ENCODE measurements around the gene CXCL17.
A peak's percentile ranks its signal among the peaks of the same experiment; 100 is the strongest.

CXCL17 gene

DNA sequence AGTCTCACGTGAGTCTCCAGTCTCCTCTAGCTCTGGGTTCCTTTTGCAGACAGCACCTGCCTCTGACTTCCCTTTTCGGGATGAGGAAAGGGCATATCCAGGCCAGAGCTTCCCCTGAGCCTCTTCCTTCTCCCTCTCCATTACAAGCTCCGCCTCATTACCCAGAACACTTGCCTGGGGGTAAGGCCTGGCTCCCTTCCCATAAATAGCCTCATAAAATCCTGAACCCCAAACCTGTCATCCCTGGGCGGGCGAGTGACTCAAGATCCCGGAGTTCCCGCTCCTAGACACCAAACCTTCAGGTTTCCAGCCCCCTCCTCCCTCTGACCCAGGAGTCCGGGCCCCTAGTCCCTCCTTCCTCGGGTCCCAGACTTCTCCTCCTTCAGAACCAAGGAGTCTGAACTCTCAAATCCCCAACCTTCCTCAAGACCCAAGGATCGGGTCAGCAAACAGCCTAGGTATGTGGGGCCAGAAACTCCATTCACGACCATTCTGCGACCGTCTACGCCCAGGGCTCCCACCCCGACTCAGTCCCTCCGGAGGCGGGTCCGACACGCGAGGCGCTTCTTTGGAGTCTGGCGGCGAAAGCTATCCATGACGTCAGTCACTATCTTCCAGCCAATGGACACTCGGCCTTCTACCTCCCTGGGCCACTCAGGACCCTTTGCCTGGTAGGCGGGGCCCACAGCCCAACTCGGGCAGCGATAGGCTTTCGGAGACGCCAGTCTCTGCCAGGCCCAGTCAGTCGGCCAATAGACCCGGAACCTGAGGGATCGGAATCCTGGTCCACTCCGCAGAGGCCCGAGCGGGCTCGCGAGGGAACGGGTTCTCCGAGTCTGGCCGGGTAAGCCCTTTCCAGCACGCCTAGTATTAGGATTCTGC is 46.1 kb downstream of the CXCL17 start:
- TF ChIP-seq, protein P1, sequence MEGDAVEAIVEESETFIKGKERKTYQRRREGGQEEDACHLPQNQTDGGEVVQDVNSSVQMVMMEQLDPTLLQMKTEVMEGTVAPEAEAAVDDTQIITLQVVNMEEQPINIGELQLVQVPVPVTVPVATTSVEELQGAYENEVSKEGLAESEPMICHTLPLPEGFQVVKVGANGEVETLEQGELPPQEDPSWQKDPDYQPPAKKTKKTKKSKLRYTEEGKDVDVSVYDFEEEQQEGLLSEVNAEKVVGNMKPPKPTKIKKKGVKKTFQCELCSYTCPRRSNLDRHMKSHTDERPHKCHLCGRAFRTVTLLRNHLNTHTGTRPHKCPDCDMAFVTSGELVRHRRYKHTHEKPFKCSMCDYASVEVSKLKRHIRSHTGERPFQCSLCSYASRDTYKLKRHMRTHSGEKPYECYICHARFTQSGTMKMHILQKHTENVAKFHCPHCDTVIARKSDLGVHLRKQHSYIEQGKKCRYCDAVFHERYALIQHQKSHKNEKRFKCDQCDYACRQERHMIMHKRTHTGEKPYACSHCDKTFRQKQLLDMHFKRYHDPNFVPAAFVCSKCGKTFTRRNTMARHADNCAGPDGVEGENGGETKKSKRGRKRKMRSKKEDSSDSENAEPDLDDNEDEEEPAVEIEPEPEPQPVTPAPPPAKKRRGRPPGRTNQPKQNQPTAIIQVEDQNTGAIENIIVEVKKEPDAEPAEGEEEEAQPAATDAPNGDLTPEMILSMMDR (conservative IDR thresholded peaks at IDR 0.05; ENCODE audit: control insufficient read depth, insufficient read depth, low read depth, low read length): no peak
- DNase-seq (ENCODE audit: low read depth): peak; percentile 98

DNA sequence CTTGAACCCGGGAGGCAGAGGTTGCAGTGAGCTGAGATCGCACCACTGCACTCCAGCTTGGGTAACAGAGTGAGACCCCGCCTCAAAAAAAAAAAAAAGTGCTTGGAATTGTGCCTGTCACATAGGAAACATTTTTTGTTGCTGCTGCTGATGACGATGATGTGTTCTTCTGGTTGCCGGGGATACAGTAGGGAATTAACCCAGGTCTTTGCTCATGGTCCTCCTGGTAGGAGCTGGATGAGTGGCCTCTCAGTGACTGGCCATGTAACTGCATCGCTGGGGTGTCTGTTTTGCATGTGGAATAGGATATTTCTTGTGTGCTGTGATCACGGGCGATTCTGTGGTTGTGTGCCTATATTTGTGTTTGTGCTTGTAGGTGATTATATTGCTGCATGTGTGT is 48.0 kb downstream of the CXCL17 start:
- TF ChIP-seq, protein P1 (conservative IDR thresholded peaks at IDR 0.05; ENCODE audit: control insufficient read depth, insufficient read depth, low read depth, low read length): no peak
- H3K4me3 ChIP-seq (ENCODE audit: control insufficient read depth, low read depth, low read length): no peak overlapping the region
- no peak for DNase-seq (ENCODE audit: low read depth)

More for the DNA sequence above, 46.1 kb downstream of the CXCL17 start:
- H3K4me3 ChIP-seq (ENCODE audit: control insufficient read depth, low read depth, low read length): peak overlapping the region; percentile 79

DNA sequence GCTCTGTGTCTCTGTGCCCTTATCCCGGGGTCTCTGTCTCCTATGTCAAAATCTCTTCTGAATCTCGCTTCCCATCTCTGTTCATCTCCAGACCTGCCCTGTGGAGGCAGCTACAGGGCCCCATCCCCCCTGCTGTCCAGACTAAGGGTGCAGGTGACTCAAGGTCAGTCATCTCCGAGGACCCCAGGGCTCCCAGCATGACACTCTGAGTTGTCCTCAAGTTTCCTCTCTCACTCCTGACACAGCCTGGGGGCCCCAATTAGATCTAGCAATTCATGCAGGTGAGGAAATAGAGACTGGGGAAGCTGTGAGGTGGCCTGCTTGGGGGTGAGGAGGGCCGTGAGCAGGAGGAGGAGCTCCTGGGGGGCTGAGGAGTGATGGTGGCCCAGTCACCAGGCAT is 50.6 kb downstream of the CXCL17 start:
- H3K4me3 ChIP-seq (ENCODE audit: control insufficient read depth, low read depth, low read length): no peak overlapping the region
- no peak for DNase-seq (ENCODE audit: low read depth)
- TF ChIP-seq, protein P1 (conservative IDR thresholded peaks at IDR 0.05; ENCODE audit: control insufficient read depth, insufficient read depth, low read depth, low read length): no peak

DNA sequence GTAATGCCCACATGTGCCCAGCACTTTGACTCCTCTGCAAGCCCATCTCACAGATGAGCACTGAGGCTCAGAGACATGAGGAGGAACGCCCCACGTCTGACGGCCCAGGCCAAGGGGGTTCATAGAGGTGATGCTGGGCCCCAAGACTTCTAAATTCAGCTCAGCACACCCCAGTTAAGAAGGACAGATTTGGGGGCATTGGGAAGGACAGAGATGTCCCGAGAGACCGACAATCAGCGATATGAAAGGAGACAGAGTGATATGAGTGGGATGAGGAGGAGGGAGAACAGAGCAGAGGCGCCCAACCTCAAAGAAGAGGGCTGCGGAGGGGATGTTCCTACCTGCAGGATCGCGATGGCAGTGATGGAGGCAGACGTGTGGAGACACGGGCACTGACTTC is 52.8 kb downstream of the CXCL17 start, which contains the start of gene CNFN:
Gene CNFN (minus strand): TSS at position 399 of the 400 bp plus-strand sequence. CDS start 1,260 bp downstream, outside the sequence.
- TF ChIP-seq, protein P1 (conservative IDR thresholded peaks at IDR 0.05; ENCODE audit: control insufficient read depth, insufficient read depth, low read depth, low read length): no peak
- no peak for DNase-seq (ENCODE audit: low read depth)
- no peak within 1 kb of the TSS for H3K4me3 ChIP-seq (ENCODE audit: control insufficient read depth, low read depth, low read length)

DNA sequence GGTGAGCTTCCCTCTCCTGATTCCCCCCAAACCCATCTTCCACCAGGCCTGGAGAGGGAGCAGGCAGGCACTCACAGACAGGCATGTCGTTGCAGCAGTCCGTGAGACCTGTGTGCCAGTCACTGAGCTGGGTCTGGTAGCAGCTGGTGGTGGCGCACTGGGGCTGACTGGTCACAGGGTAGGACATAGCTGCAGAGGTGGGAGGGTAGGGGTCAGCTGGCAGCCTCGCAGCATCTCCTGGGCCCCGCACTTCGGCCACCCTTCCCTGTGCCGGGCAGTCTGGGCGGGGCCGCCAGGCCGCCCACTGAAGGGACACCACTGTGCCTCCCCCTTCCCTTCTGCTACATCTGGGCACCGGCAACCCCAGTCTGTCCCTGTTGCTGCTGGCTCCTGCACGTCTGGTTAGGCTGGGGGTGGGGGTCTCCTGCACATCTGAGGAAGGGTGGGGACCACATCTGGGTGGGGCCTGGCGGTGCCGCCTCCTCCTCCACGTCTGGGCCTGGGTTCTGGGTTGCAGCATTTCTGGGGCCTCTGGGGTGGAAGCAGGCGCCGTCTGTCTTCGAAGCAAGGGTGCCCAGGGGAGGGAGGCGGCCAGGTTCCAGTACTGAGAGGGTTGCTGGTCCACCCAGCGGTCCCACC is 53.8 kb downstream of the CXCL17 start:
- H3K4me3 ChIP-seq (ENCODE audit: control insufficient read depth, low read depth, low read length): no peak overlapping the region
- DNase-seq (ENCODE audit: low read depth): no peak
- TF ChIP-seq, protein P1 (conservative IDR thresholded peaks at IDR 0.05; ENCODE audit: control insufficient read depth, insufficient read depth, low read depth, low read length): no peak

DNA sequence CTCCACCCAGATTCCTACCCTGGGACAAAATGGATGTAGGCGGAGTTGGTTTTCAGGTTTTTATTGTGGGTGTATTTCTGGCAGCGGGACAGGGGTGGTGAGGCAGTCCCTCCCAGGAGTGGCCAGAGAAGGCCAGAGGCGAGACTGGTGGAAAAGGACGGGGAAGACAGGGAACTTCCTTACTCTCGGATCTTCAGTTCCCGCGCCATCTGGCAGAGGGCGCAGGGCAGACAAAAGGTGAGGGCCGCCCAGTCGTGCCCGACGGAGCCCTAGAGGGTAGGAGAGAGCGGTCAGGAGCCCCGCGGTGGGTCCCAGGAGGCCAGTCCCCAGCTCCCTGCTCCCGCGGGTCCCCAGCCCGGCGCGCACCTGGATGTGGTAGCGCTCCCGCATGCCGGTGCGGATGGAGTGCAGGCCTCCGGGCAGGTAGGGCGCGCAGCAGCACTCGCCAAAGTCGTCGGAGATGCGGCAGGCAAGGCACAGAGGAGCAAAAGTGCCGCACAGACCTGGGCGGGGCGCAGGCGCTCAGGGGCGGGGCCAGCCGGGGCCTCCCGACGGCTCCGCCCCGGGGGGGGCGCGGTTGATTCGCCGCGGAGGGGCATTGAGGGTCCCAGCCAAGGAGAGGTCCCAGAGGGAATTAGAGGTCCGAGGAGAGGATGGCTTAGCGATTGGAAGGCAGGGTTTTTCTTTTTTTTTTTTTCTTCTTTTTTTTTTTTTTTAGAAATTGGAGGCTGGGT is 55.6 kb downstream of the CXCL17 start:
- TF ChIP-seq, protein P1 (conservative IDR thresholded peaks at IDR 0.05; ENCODE audit: control insufficient read depth, insufficient read depth, low read depth, low read length): peak; percentile 30
- peak overlapping the region; percentile 35 for H3K4me3 ChIP-seq (ENCODE audit: control insufficient read depth, low read depth, low read length)
- peak; percentile 45 for DNase-seq (ENCODE audit: low read depth)
